NCI-H2196 (cell line): ENCODE measurements around the gene SLC23A2.
A peak's percentile ranks its signal among the peaks of the same experiment; 100 is the strongest.

Experiments
- DNase-seq: peaks from one replicate; lab custom pipeline; 2025; ENCODE audit not compliant: unreplicated experiment; lab: John Stamatoyannopoulos, UW

Gene SLC23A2

DNA sequence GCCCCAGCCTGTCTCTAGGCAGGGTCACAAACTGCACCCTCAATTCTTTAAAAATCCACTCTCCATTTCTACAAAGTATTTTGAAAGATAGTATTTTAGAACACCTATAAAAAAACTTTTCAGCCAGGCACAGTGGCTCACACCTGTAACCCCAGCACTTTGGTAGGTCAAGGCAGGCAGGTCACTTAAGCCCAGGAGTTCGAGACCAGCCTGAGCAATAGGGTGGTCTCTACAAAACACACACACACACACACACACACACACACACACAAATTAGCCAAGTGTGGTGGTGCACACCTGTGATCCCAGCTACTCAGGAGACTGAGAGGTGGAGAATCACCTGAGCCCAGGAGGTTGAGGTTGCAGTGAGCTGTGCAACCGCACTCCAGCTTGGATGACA lies 30.2 kb downstream of the SLC23A2 start:
- DNase-seq = no peak

DNA sequence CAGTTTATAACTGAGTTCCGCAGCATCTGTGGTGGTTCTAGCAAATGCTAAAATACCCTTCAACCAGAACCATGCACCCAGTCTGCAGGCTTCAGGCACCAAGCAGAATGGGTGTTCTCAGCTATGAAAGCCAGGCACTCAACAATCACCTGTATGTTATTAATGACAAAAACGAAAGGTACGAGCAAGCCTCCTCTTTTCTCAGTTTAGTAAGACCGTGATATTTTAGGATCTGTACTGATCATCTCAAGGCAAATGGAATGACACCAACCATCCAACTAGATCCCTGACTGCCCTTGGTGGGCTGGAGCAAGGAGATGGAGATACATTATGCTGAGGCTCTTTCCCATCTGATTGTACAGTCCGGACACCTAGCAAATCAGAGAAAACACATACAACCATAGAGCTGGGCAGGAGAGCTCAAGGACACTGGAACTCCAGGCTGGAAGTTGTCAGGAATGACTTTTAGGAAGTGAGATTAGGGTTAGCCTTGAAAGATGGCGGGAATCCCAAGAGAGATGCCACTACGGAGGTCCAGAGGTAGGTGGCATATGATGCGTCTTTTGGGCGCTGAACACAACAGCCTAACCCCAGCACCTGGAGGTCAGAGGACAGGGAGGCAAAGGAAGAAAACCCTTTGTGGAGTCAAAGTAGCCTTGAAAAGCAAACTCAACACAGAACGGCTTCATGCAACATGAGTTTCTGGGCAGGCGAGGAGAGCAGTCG lies 33.4 kb downstream of the SLC23A2 start:
- no peak for DNase-seq

DNA sequence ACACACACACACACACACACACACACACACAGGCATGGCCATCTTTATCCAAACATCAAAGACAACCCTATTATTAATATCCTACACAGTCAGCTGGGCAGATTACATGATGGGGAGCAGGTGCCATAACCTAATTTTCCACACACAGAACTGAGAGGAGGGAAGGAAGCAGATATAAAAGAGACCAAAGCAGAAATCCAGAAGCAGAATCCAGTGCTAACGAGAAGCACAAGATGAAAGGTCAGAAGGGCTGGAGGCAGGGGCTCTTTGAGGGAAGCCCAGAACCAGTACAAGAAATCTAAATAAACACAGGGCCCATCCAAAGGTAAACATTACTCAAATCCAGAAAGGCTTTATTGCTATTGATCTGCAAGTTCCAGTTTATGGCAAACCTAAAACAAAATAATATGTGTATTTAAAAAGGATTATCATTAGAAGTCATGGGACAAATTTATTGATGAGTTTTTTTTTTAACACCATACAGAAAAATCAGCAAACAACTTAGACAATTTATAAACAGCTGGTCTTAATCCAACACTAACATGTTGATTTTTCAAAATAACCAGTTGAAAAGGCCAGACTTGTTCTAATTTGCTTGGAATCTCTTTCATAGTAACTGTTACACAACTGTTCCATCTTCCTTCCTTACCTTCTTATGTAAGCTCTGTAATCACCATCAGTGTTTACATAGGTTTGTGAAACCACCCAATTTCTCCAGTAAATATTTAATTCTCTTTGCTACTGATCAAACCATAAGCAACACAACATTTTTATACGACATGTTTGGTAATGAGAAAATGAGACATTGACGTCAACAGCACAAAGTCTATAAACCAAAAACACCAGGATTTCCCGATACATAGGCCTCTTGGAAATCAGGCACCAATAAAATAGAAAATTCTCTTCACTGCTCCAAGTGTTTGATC lies 34.2 kb downstream of the SLC23A2 start:
- no peak for DNase-seq

DNA sequence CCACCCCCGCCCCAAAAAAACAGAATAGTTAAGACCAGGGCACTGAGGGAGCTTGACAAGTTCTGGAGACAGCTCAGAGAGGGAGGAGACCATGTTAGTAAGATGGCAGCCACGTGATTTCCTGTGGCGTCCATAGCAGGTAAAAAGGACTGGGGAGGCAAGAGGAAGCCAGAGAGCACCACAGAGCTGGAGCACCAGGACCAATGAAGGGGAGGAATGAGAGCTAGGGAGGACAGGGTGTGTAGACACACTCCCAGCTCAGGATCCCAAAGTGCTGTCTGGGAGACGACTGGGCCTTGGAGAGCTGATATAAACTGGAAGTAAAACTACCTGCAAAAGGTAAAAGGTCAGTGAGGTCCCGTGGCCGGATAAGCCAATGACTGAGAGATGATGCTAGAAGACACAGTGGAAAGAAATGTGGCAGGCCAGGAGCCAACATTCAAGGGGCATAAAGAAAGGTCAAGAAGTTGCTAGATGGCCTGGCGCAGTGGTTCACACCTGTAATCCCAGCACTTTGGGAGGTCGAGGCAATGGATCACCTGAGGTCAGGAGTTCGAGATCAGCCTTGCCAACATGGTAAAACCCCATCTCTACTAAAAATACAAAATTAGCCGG lies 39.0 kb downstream of the SLC23A2 start:
- no peak for DNase-seq

- no peak for DNase-seq
These were observed 39.6 kb downstream of the SLC23A2 start for GRCh38 chr20:4961746-4962145.

DNA sequence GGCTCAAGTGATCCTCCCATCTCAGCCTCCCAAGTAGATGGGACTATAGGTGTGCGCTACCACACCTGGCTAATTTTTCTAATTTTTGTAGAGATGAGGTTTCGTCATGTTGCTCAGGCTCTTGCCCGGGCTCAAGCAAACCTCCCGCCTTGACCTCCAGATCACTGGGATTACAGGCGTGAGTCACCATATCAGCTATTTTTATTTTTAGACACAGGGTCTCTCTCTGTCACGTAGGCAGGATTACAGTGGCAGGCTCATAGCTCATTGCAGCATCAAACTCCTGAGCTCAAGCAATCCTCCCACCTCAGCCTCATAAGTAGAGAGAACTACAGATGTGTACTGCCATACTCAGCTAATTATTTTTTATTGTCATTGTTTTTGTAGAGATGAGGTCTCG lies 41.7 kb downstream of the SLC23A2 start:
- no peak for DNase-seq

DNA sequence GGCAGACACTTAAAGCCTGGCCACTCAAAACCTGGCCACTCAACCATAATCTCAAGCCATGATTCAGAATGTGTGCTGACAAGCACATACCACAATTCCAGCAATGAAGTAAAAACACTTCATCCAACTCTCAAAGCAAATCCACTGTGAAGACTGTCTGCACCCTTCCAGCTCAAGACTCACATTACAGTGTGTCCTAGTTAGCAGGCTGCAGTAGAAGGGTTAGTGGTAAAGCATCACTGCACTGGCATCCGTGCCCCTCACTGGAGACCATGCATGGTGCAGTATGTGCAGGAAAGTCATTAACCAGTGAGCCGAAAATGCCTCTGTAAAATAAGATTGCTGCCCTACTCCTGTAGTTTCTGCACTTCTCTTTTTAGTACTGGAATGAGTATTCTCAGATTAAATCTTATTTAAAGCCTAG lies 43.4 kb downstream of the SLC23A2 start:
- DNase-seq = no peak

GRCh38 chr20:4957187-4957586 lies 44.1 kb downstream of the SLC23A2 start:
- DNase-seq = no peak

DNA sequence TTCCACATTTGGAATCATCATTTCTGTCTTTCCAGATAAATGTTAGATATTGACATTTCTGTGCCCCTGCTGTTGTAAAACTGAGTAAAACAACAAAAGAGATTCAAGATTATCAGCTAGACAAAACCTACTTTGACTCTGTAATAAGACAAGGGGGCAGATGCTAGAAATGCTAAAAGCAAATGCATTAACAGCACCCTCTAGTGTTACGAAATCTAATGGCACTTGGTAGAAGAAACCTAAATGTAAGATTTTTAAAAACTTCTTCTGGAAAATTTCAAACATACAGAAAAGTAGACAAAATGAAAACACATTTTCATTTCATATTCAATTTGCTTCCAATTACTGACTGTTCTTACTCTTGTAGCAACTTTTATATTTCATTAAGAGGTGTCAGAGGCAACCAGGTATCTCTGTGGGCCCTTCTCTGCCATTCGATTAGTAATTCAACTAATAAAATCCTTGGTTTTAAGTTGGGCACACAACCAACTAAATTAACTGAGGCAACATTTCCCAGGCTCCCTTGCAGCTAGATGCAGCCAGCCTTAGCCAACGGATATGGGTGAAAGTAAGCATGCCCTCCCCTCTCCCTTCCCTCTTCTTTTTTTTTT lies 45.0 kb downstream of the SLC23A2 start:
- peak; percentile 73 for DNase-seq

DNA sequence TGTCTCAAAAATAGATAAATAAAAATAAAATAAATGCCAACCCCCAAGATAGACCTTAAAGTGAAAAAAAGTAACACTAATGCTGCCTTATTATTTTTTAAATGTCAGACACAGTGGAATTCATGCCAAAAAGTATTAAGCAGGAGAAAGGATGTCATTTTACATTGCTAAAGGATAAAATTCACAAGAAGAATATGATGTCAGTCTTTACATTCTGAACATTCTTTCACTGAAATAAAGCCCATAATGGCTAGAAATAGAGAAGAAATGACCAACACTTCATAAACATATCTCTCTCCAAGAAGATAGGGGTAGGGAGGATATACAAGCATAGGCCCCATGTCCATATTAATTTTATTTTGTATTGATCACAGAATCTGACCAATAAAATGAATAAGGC lies 47.4 kb downstream of the SLC23A2 start:
- no peak for DNase-seq

- DNase-seq = no peak
These were observed 49.1 kb downstream of the SLC23A2 start for GRCh38 chr20:4952229-4952628.

- no peak for DNase-seq
These were observed 50.0 kb downstream of the SLC23A2 start for GRCh38 chr20:4951299-4951698.

DNA sequence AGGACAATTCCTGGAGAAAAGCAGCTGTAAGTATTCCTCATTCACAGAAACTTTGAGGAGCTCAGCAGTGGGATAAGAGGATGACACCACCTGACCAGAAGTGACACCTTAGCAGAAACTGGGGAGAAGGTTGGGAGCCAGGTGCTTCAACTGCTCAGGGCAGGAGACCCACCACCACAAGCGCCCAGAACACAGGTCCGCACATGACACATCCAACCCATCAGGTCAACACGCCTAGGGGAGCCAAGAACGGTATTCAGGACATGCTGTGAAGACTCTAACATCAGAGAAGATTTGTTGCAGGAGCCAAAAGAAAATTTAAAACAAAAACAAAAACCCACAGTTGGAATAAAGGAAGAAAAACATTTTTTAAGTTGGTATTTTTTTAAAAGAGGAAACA lies 50.5 kb downstream of the SLC23A2 start:
- no peak for DNase-seq

DNA sequence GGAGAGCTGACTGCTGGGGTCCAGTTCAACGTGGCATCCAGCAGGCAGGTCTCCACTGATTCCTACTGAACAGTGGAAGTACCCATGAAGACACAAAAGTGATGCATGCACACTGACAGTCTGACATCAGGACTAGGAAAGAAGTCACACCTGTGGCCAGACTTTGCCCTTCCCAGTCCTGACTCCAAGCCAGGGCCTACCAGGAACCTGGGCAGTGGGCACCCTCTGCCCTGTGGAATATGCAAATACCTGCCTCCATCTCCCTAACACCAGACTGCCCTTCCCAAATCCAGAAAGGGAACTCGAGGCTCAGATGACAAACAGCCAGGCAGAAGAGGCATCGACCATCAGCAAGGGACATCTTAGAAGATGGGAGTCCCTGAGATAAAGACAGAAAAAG lies 50.9 kb downstream of the SLC23A2 start:
- no peak for DNase-seq

- DNase-seq = no peak
These were observed 51.5 kb downstream of the SLC23A2 start for GRCh38 chr20:4949833-4950178.

- no peak for DNase-seq
These were observed 53.3 kb downstream of the SLC23A2 start for GRCh38 chr20:4947817-4948559.

GRCh38 chr20:4946986-4947385 lies 54.3 kb downstream of the SLC23A2 start:
- DNase-seq = no peak

GRCh38 chr20:4946585-4946984 lies 54.7 kb downstream of the SLC23A2 start:
- DNase-seq = no peak

GRCh38 chr20:4944518-4945313 lies 56.6 kb downstream of the SLC23A2 start:
- no peak for DNase-seq

GRCh38 chr20:4942331-4942730 lies 59.0 kb downstream of the SLC23A2 start:
- no peak for DNase-seq
